NCI-H2227 (cell line): ENCODE measurements around the gene VOPP1.

Experiments
- DNase-seq: peaks from one replicate; lab custom pipeline; 2025; ENCODE audit not compliant: unreplicated experiment; lab: John Stamatoyannopoulos, UW

Gene VOPP1

GRCh38 chr7:55438757-55439525 lies 133.4 kb downstream of the VOPP1 start:
- no peak for DNase-seq

GRCh38 chr7:55438085-55438756 lies 134.1 kb downstream of the VOPP1 start:
- DNase-seq, result no peak

DNA sequence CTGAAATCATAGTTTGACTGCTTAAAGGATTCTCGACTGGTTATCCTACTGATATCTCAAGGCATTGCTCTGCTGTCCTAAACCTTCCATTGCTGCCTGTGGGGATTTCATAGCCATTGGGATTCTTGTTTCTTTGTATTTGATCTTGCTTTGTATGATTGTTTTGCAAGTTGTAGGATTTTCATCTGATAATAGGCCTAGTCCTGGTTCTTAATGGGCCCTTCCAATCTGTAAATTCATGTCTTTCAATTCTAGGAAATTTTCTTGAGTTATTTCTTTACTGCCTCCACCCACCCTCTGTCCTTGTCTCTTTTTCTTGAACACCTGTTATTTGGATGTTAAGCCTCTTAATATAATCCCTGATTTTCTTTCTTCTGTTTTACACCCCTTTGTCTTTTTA lies 134.9 kb downstream of the VOPP1 start:
- no peak for DNase-seq

DNA sequence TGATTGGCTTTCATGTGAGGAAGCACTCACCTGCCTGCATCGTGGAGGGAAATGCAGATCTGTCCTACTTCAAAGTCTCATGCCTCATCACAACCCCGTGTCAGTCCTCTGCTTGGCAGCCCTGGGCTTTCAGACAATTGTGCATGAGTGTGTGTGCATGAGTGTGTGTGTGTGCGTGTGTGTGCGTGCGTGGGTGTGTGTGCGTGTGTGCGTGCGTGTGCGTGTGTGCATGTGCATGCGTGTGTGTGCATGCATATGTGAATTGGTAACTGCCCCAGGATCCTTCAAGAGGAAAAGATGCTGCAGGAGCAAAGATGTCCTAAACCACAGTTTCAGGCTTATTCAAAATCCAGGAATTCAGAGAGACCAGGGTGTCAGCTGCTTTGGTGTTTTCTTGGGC lies 135.8 kb downstream of the VOPP1 start:
- no peak for DNase-seq

- DNase-seq, result no peak
These were observed 136.8 kb downstream of the VOPP1 start for GRCh38 chr7:55435466-55435865.

DNA sequence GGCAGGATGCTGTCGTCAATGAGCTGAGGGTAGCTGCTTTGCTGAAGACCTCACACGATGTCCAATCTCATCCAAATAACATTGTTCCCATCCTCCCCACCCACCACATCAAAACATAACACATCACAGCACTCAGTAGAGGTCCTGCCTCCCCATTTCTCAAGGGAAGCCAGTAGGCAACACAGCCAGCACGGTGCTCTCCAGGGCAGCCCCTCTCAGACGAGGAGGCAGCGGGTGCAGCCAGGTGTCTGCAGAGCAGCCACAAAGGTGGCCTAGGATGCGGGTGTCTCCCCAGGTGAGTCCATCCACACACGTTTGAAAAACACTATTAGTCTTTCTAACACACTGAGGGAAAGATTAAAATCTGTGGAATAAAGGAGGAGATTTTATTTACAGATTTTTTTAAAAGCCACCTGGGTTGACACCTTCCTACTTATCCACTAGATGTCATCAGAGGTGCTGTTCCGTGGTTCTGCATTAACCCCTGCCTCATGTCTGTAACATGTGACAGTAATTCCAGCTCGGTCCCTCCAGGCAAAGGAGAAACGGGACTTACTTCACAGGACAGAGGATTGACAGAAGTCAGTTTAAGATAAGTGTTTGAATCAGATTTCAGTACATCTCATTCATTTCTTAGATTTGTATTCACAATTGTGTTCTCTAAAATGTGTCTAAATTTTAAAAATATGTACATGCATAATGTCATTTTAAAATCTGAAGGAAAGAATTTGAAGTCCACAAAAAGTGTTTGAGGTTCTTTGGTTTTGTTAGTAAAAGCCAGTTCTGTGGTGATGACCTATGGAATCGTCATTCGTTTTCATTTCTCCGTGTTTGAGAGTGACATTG lies 139.1 kb downstream of the VOPP1 start:
- peak; percentile 34 for DNase-seq

- no peak for DNase-seq
These were observed 139.8 kb downstream of the VOPP1 start for GRCh38 chr7:55432506-55432905.

DNA sequence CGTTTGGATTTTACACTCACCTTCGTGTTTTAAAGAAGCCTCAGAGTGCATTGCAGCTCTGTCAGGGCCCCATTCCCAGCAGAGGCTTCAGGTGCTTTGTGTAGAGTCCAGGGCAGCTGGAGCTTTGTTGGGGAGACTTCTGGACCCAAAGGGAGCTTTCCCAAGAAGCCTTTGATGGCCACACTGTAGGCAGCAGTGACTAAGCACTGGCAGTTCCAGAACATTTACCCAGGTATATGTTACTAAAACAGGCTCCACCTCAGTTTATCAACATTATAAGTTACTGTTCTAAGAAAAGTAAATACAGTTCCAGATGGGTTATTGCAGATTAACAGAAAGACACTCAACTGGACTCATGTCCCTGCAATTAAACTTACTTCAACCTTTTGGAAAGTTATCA lies 140.4 kb downstream of the VOPP1 start:
- no peak for DNase-seq

DNA sequence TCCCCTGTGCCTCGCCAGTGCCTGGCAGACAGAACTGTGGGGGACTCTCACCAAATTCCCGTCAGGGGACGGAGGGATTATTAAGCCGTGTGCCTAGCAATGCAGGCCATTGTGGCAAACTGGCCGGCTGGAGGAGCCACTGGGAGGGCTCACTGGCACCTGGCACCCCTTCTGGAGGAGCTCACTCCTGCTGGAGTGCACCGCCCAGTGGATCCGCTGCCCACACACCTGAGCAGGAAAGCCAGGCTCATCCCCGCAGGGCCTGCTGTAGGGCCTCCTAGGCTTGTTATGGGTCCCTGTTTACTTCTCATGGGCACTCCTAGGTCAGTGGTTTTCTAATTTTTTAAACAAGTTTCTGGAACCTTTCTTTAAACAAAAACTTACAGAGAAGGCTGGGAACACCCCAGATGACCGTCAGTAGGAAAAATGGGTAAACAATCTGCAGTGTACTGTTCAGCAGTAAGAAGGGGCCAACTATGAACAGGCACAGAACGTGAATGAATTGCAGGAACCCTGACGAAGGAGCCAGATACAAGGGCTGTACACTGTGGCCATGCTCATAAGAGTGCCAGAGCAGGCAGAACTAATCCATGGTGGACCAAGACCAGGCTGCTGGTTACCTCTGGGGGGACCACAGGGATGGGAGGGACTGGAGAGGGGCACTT lies 142.3 kb downstream of the VOPP1 start:
- no peak for DNase-seq

DNA sequence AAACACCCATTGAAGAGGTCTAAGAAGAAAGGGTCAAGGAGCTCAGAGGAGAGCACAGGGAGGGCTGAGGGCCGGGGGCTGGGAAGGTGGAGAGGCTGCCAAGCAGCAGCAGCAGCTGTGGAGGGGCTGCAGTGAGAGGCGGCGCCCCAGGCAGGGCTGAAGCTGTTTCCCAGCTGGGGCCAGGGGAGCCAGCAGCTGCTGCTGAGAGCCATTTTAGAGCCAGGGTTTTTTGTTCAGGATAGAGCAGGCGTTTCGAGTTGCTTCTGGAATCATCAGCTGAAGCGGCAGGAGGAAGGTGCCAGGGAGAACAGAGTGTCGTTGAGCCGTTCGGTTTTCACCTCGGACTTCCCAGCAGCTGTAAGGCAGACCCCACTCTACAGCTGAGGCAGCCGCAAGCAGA lies 144.5 kb downstream of the VOPP1 start:
- peak; percentile 58 for DNase-seq

DNA sequence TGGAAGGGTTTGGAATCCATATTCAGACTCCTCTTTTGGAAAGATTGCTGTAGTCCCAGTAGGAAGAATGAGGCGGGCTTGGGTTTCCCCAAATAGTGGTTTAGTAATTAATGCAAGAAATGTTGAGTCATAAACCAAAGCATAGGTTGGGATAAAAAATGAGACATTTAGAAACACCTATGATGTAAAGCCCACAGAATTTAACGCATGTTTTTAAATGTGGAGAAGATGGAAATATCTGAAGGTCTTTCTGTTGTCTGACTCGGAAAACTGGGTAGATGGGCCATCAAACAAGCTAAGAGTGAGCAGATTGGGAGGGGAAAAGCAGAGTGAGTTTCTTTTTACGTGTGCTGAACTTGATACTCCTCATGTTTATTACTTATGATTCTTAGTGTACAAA lies 145.0 kb downstream of the VOPP1 start:
- DNase-seq, result no peak

DNA sequence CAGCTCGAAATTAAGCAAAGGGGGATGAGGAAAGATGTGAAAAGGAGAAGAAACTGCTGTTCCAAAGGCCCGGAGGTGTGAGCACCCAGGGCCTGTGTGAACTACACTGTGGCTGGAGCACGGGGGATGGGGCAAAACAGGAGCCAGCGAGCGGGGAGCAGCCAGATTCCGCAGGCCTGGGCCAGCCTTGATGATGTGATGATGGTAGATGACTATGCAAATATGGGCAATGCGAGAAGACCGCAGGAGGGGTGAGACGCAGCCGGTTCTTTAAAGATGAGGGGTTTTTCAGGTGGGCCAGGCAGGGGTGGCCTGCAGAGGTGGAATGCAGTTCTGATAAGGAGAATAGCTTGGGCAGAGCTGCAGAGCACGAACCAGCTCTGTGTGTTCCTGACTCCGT lies 145.6 kb downstream of the VOPP1 start:
- no peak for DNase-seq

GRCh38 chr7:55425141-55425752 lies 147.1 kb downstream of the VOPP1 start:
- DNase-seq, result no peak

DNA sequence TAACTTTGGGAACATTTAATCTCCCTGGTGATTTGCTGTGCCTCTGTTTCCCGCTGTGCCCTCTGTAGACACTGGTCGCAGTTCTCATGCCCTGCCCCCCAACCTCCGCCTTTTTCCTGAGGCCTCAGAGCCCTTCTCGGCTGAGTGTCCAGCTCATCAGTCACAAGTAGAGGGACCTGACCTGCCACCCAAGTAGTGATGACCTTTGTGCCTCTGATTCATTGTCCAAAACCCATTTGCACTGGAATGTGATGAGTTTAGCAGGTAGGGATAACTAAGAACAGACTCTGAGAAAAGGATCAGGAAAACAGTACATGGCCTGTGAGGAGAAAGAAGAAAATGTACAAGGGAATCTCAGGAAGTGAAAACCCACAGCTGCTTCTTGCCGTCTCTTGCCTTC lies 148.4 kb downstream of the VOPP1 start:
- no peak for DNase-seq

DNA sequence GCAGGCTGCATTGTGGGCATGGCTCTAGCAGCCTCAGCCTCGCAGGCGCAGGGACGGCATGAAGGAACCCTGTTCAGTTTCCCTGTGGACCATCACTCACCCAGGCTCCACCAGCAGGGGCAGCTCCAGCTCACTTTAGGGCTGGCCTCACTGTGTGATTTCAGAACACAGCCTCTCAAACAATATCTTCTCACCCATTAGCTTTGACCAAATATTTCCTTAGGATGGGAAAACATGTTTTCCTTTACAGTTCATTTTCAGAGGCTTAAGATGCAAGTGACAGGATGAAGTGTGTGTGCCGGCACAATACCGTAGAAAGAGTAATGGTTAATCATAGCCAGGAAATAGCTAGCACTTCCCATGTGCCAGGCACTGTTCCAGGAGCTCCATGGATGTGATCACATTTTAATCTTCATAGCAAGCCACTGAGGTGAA lies 149.0 kb downstream of the VOPP1 start:
- DNase-seq, result no peak
